Endothelial cell of coronary artery (primary cell): Measurements from ENCODE around the gene APEX2. TPM values are rescaled to one million over a fixed set of nuclear protein-coding genes. Genes with fewer than 3 reads are reported as not detected.

Experiments
- total RNA-seq: library from RNA; depleted of rRNA; stranded (reverse); fragments of >200 nt; gene quantifications from 2 replicates; pipeline ENCODE4 v1.2.3, GENCODE V29; 2014

Gene APEX2, protein sequence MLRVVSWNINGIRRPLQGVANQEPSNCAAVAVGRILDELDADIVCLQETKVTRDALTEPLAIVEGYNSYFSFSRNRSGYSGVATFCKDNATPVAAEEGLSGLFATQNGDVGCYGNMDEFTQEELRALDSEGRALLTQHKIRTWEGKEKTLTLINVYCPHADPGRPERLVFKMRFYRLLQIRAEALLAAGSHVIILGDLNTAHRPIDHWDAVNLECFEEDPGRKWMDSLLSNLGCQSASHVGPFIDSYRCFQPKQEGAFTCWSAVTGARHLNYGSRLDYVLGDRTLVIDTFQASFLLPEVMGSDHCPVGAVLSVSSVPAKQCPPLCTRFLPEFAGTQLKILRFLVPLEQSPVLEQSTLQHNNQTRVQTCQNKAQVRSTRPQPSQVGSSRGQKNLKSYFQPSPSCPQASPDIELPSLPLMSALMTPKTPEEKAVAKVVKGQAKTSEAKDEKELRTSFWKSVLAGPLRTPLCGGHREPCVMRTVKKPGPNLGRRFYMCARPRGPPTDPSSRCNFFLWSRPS
- total RNA-seq, result 6.0 and 6.6 TPM in 2 replicates

DNA sequence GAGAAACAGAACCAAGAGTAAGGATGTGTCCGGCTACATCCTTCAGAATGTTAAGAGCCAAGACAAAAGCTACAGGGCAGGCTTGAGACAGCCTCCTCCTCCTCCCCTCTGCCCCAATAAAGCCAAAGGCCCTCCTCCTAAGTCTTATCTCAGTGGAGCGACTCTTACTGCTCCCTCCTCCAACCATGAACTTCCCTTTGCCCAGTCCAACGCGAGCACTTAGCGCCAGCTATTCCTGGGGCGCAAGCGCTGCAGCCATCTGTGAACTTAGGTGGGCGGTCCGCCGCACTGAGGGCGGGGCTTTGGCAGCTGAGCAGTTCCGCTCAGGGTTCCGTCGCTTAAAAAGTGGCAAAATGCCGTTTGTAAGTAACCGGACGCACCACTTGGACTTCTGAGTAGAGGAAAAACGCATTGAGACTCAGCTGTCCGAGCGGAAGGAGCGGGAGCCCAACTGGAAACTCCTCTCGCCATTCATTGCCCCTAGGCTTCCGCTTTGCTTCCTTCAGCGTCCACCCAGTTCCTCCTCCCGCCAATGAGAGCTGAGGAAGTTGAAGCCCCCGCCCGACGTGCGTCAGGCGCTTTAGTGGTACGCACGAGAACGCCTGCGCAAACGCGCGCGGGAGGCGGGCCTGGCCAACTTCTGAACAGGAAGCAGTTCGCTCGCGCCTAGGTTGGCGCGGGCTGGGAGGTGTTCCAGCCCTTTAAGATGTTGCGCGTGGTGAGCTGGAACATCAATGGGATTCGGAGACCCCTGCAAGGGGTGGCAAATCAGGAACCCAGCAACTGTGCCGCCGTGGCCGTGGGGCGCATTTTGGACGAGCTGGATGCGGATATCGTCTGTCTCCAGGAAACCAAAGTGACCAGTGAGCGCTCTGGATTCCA lies at the start of gene APEX2:
Gene APEX2 (plus strand): TSS at position 647 of the 882 bp plus-strand sequence. CDS start 60 bp downstream, at position 707.

DNA sequence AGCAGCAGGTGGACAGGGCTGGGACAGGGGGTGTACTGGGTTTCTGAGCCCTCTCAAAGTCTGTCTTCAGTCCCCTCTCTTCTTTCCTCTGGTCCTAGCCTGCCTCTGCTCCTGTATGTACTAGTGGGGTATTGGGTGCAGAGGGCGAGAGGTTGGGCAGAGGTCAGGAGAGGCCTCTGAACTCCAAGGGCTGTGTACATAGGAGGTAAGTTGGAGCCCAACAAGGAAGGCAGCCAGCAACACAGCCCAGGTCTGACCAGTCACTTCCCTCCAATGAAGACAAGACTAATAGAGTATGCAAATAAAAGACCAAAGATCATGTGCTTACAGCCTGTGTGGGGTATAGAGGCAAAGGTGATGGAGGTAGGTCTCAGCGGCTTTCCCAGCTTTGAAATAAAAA lies 6.1 kb upstream of the APEX2 start, which contains the start of gene PFKFB1:
Gene PFKFB1 (minus strand): TSS at position 90 of the 400 bp plus-strand sequence. CDS start 181 bp downstream, outside the sequence.

DNA sequence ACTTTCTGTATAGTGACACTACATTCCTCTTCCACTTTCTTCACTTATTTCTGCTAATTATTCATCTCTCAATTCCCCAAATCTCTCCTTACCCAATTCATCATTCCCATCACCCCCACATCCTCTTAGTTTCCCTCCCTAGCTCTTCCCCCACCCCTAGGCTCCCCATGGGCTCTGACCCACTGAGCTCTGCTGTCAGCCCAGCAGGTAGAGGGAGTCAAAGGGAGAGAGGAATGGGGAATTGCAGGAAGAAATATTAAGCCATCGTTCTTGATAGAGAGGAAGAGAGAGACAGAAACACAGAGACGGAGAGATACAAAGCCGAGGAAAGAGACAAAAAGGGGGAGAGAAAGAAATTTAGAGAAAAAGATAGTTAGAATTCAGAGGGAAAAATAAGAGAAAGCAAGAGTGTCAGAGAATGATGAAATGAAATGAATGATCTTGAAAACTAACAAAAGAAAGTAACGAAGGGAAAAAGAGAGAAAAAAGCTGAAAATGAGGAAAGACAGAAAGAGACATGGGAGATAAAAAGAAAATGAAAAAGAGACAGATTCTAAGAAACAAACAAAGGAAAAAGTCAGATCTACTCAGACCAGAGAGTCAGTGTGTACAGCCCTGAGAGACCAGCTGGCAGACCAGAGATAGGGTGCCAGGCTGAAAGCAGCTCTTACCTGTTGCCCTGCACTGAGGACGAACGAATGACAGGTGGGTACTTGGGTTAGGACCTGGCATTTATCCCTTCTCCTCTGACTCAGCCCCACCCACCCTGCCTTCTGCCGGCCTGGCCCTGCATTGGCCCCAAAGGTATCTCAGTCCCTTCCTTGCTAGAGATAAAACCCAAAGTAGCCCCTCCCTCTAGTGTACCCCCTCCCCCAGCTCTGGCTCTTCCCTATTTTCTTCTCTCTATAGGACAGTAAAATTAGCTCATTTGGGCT lies 30.4 kb downstream of the APEX2 start, which contains the start of gene ALAS2:
Gene ALAS2 (minus strand): TSS at position 707 of the 935 bp plus-strand sequence. CDS start 4,977 bp downstream, outside the sequence.

Other genes starting within 250 kb of the APEX2 start
- gene ITIH6, start 202.1 kb upstream of the APEX2 start, total RNA-seq, result not detected in 2 replicates
- 196 and 221 TPM in 2 replicates for gene MAGED2, start 192.6 kb upstream of the APEX2 start, total RNA-seq
- gene TRO, start 79.5 kb upstream of the APEX2 start, total RNA-seq, result 2.2 and 2.6 TPM in 2 replicates
- gene PFKFB1, start 6.2 kb upstream of the APEX2 start, total RNA-seq, result not detected in 2 replicates
- not detected in 2 replicates for gene ALAS2, start 30.6 kb downstream of the APEX2 start, total RNA-seq
- gene PAGE2B, start 74.7 kb downstream of the APEX2 start, total RNA-seq, result not detected in 2 replicates
- gene PAGE2, start 88.7 kb downstream of the APEX2 start, total RNA-seq, result not detected in 2 replicates
- gene PAGE5, start 220.0 kb downstream of the APEX2 start, total RNA-seq, result not detected in 2 replicates